HG03196 (cell line): ENCODE results near the gene TFF2.

Experiments
- ATAC-seq: cut with Tn5 transposase; IDR thresholded peaks from one replicate; pipeline ENCODE4 v1.9.1; 2021; ENCODE audit not compliant: unreplicated experiment

TFF2 gene, protein sequence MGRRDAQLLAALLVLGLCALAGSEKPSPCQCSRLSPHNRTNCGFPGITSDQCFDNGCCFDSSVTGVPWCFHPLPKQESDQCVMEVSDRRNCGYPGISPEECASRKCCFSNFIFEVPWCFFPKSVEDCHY

DNA sequence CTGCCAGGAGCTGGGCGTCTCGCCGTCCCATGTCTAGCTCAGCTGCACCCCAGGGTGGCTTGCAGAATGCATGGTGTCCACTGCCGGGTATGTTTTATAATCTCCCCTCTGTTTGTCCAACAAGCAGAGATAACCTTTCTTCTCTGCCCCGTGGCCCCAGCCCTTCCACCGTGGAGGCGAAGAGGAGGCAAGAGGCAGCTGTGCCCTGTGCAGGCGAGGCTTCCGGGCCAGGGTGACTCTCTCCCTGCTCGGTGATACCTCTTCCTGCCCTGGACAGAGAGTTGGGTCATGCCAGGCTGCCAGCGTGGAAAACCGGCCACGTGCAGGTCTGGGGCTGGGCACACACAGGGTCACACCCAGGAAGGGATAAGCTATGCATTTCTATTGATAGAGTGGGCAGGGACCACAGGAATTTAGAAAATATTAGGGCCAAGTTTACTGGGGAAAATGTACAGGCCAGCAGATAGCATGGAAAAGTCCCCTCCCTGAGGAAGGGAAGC lies at the start of gene TFF2:
Gene TFF2 (minus strand): TSS at position 68 of the 500 bp plus-strand sequence. CDS start 37 bp downstream, at position 31.
- ATAC-seq: no peak

DNA sequence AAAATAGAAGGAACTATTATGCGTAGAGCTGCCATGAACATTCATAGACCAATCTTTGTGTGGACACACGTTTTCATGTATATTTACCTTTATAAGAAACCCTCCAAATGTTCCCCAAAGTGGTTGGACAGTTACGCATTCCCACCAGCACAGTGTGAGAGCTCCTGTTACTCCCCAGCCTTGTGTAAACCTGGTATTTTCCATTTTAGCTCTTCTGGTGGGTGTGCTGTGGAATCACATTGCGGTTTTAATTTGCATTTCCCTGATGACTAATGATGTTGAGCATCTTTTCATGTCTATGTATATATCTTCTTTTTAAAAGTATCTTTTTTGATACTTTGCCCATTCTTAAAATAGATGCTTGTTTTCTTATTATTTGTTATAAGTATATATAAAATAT lies 49.7 kb upstream of the TFF2 start:
- no peak for ATAC-seq

- ATAC-seq: no peak
These were observed 47.7 kb upstream of the TFF2 start for GRCh38 chr21:42398436-42399028.

DNA sequence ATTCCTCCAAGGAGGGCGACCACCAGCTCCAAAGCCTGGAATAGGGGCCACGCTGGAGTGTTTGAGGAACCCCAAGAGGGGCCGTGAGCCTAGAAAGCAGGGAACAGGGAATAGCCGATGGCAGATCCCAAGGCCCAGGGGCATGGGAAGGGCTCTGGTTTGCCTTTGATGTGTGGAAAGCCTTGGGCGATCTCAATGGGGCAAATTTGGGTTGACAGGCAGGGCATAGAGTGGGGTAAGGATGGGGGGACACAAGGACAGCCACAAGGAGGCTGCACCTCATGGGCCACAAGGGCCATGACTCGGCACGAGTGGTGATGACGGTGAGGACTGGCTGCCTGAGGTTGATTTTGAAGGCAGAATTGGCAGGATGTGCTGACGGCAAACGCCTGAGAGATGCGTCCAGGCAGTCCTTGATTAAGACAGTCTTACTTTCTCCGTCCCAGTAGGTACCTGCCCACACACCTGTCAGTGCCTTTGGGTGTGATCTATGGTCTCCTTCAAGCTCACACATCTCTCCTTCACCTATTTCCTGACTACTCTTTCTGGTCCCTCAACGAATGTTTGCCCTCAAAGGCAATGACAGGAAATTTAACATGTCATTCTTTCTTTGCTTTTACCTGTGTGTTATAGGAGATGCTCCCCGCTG lies 47.1 kb upstream of the TFF2 start:
- ATAC-seq: no peak

DNA sequence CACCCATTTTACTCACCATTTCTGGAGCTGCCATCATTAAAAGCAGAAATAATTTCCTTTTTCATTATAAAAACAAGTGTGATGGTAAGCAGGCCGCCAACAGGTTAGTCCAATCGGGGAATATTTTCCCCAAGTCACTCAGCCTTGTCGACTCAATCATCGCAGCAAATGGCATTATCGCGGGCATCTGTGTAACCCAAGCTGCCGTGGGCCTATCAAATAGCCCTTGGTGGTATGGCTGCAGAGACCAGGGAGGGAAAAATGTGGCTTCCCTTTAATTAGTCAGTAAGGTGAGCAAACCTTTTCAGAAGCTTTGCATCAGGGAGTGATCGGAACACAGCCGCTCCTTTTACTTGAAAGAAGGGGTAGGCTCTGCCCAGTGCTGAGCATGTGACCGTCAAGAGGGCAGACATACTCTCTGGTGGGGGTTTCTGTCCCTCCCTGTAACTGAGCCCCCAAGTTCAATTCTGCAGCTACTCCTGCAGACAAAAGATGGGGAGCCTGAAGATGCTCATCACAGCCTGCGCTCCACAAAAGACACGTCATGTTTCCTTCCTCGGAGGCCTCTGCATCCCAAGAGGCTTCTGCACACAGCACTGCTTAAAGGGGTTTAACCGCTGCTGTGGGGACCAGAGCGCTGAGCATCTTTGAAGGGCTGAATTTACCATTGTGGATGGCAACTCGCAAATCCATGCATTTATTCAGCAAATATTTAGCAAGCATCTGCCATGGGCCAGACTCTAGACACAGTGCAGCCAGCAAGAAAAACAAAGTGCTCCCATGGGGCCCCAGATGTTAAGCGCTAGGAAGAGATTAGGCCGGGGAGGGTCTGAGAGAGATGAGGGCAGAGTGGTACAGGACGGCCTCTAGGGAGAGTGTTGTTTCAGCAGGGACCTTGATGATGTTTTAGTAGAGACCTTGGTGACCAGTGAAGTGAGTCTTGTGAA lies 46.3 kb upstream of the TFF2 start:
- ATAC-seq: no peak

DNA sequence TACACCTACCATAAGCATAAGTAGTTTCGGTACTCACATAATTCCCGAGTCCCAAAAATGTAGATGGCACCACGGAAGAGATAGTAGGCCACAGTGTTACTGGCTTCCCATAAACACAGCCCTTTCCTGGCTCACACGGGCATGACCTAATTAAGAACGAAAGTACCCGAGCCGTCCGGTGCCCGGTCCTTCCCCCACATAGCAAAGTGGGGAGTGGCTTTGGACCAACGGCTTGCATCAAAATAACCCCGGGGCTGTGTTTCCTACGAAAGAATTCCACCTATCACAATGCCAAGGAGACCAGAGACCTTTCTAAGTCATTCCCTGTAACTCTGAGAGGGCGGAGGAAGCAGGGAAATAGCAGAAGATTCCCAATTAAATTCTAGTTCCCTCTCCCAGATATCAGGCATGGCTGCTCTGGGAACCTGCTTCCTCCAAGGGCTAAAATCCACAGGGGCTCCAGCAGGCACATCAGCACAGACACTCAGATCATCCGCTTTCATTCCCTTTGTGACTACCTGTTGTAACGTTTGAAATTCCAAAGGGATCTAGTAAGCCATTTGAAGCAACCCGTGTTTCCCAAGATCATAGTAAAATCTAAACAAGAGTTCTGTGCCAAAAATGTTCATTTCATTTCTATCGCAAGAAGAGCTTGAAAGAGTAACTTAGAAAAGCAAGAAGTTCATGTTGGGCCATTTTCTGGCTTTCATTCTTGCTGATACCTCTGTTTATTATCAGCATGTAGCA lies 45.3 kb upstream of the TFF2 start, which contains the start of gene TMPRSS3:
Gene TMPRSS3 (minus strand): TSS at position 148 of the 747 bp plus-strand sequence. CDS start 635 bp downstream, outside the sequence.
- no peak for ATAC-seq

DNA sequence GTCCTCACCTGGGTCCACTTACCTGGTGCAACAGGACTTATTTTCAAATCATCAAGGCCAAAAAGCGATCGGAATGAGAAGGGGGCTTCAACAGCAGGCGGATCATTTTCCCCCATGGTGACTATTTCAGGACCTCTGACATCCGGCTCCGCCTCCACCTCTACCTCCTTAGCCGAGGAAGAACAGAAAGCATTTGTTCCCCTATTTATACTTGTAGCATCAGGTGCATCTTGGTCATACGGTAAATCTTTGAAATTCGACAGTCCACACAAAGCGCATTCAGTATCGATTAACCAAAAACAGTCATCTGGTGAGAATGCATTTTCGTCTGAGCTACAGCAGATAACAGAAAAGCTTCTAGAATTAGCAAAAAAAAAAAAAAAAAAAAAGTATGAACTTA lies 44.5 kb upstream of the TFF2 start:
- ATAC-seq: no peak

DNA sequence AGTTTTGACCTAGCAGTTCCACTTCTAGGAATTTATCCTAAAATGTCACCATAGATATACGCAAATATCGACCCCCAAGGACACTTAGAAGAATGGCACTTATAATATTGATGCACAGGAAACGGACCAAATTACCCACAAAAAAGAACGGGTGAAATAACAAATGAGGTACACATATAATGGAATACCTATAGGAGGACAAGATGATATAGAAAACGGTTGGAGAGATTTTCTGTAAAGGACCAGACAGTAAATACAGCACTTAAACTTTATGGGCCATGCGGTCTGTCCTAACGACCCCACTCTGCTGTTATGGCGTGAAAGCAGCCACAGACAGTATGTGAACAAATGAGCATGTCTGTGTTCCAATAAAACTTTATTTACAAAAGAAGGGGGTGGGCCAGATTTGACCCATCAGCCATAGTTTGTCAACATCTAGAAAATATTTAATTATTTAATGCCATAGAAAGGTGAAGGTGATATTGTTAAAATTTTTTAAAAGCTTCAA lies 42.7 kb upstream of the TFF2 start:
- ATAC-seq: no peak

DNA sequence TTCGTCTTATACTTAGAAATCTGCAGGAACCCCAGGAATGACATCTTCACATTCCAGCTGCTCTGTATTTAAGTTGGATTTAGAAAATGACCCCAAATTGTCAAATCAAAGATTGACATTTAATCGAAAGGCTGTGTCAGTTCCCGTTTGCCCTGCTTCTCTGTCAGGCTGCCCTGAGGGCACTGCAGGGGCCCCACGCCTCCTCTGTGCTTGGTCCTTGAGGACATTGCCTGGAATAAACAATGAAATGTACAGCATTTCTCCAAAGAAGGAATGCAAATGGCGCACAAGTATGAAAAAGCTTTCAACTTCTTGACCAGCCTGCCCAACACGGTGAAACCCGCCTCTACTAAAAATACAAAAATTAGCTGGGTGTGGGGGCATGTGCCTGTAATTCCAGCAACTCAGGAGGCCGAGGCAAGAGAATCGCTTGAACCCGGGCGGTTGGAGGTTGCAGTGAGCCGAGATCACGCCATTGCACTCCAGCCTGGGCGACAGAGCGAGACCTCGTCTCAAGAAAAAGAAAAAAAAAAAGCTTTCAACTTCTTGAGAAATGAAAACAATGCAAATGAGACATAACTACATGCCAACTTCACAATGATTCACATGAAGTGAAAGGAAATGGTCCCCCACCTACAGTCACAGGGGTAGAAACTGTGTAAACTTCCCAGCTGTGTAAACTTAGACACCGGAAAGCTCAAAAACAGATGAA lies 42.1 kb upstream of the TFF2 start:
- ATAC-seq: peak; percentile 52

DNA sequence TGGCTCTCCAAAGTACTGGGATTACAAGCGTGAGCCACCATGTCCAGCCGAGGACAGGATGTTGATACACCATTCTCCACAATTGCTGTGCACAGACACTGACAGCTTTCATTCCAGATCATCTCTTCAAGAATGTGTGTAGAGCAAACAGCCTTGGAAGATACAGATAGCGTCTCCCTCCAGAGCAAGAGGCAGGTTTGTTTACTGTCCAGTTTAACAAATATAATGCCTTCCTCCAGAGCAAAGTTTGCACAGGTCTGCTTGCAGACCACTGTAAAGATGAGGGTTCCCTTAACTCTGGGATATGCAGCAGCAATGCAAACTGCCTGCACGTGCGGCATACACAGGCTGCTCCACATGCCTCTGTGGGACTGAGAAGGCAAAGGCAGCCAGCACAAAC lies 40.5 kb upstream of the TFF2 start:
- ATAC-seq: no peak

DNA sequence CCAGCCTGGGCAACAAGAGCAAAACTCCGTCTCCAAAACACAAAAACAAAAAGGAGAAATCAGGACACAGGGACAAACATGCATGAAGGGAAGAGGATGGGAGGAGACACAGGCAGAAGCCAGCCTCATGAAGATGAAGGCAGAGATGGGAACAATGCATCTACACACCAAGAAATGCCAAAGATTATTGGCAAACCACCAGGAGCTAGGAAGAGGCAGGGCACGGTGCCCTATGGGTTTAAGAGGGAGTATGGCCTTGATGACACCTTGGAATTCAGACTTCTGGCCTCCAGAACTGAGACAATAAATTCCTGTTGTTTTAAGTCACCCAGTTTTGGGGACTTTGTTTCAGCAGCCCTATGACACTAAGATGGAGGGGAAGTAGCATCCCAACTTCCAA lies 39.9 kb upstream of the TFF2 start:
- ATAC-seq: no peak

GRCh38 chr21:42390193-42390592 lies 39.4 kb upstream of the TFF2 start:
- ATAC-seq: no peak

- ATAC-seq: no peak
These were observed 38.6 kb upstream of the TFF2 start for GRCh38 chr21:42389449-42389835.

DNA sequence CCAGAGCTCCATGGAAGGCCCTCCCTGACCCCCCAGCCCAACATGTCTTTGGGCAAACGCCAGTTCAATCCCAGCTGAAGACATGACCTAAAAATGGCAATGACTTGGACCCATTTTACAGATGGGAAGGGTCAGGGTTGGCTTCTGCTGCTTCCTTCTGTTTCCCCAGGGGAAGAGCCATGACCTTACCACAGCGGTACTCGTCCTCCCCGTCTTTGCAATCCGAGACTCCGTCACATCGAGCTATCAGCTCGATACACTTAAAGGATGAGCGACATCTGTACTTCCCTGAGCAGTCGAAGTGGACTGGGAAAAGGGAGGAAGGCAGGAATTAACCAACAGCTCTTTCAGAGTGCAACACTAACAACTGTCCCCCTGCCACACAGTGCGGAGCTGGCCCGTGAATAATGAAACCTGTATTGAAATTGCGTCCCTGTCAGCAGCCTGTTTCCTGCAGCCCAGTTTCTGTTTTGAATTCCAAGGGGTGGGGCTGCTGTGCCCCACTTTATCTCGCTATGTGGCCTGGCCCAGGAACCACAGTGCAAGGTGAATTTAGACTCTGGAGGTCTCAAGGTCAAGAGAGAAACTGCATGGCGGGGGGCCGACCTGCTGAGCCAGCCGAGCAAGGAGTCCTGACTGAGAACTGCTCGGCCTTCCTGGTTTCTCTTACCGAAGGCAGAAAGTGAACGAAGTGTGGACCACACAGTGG lies 38.1 kb upstream of the TFF2 start:
- ATAC-seq: no peak

- ATAC-seq: no peak
These were observed 37.1 kb upstream of the TFF2 start for GRCh38 chr21:42387843-42388340.

- ATAC-seq: no peak
These were observed 36.4 kb upstream of the TFF2 start for GRCh38 chr21:42387164-42387563.

DNA sequence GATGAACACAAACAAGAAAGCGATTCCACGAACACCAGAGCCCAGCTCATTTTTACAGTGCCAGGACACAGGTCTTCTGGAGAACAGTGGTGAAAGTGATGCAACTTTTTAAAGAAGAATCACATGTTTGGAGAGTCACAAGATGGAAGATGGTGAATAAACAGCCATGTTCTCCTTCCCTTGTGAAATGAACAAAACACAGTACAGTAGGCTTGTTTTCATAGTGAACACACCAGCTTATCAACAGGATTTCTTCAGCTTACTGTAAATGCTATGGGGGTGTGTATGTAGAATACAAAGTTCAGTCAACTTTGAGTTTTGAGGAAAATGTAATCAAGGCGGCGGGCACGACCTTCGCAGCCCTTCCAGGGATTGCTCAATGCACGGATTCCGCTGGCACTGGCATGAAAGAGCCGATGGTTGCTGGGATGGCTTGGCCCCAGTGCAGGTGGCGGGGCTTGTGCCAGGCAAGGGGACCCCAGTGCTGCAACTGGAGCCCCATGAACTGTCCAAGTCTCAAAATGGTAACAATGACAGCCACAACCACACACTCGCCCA lies 35.3 kb upstream of the TFF2 start:
- ATAC-seq: no peak

- no peak for ATAC-seq
These were observed 34.8 kb upstream of the TFF2 start for GRCh38 chr21:42385619-42386018.

DNA sequence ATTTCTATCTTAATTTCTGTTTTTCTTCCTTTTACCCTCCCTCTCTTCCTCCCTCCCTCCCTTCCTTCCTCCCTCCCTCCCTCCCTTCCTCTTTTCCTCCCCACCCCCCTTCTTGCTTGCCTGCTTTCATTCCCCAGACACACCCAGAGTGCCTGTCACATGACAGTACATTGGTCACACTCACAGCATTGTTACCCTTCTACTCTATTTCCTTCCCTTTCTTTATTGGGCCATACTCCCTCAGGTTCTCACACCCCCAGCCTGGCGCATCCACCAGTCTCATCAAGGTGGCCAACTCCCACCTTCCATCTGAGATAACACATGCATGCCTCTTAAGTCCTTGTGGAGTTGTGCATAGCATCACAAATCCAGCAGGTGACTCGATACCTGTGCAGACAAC lies 34.2 kb upstream of the TFF2 start:
- ATAC-seq: no peak
